HG03045 (cell line): ENCODE data around the gene HAPSTR1.
"Not testable (repeated sequence)": the region's sequence is repeated elsewhere in the genome, so short reads cannot be mapped to it uniquely, and the experiment has no call there.

Source experiments
- ATAC-seq: cut with Tn5 transposase; IDR thresholded peaks from one replicate; pipeline ENCODE4 v1.9.1; 2021; ENCODE audit warnings: mild to moderate bottlenecking, moderate library complexity; ENCODE audit not compliant: unreplicated experiment

HAPSTR1 gene

GRCh38 chr16:9070254-9070653 is 21.2 kb upstream of the HAPSTR1 start:
- ATAC-seq = no peak

GRCh38 chr16:9071377-9071776 is 20.1 kb upstream of the HAPSTR1 start:
- no peak for ATAC-seq

- peak; percentile 50 for ATAC-seq
Observed at GRCh38 chr16:9072806-9073341, 18.6 kb upstream of the HAPSTR1 start.

GRCh38 chr16:9075299-9076071 is 16.0 kb upstream of the HAPSTR1 start:
- ATAC-seq = no peak

GRCh38 chr16:9077091-9077809 is 14.2 kb upstream of the HAPSTR1 start:
- ATAC-seq = no peak

- ATAC-seq = not testable (repeated sequence)
Observed at GRCh38 chr16:9078467-9079429, 12.7 kb upstream of the HAPSTR1 start.

GRCh38 chr16:9079430-9079812 is 12.0 kb upstream of the HAPSTR1 start:
- ATAC-seq = no peak

GRCh38 chr16:9081158-9081557 is 10.3 kb upstream of the HAPSTR1 start:
- no peak for ATAC-seq

- ATAC-seq = no peak
Observed at GRCh38 chr16:9081843-9082242, 9.6 kb upstream of the HAPSTR1 start.

- ATAC-seq = no peak
Observed at GRCh38 chr16:9082422-9082821, 9.0 kb upstream of the HAPSTR1 start.

- not testable (repeated sequence) for ATAC-seq
Observed at GRCh38 chr16:9087733-9088132, 3.7 kb upstream of the HAPSTR1 start.

- ATAC-seq = no peak
Observed at GRCh38 chr16:9088848-9089247, 2.6 kb upstream of the HAPSTR1 start.

GRCh38 chr16:9089660-9090059 is 1.8 kb upstream of the HAPSTR1 start:
- no peak for ATAC-seq

- no peak for ATAC-seq
Observed at GRCh38 chr16:9090101-9090959, 1.1 kb upstream of the HAPSTR1 start.

GRCh38 chr16:9091867-9092281 is 430 bp downstream of the HAPSTR1 start:
- ATAC-seq = no peak

- ATAC-seq = peak; percentile 10
Observed at GRCh38 chr16:9092282-9092977, 986 bp downstream of the HAPSTR1 start.

- no peak for ATAC-seq
Observed at GRCh38 chr16:9092978-9093344, 1.5 kb downstream of the HAPSTR1 start.

- ATAC-seq = no peak
Observed at GRCh38 chr16:9094011-9094846, 2.8 kb downstream of the HAPSTR1 start.

GRCh38 chr16:9095171-9095570 is 3.7 kb downstream of the HAPSTR1 start:
- ATAC-seq = no peak
